ENCODE data around the gene ATAD3C. TPM values are rescaled to one million over a fixed set of nuclear protein-coding genes. Genes with fewer than 3 reads are reported as not detected.

The ATAD3C gene
- total and polyA plus RNA-seq, 2 of the 8 experiments (the other 6 are each of a cell fraction or from before 2014, with no cell fraction given), result 2.0 to 2.7 TPM

DNA sequence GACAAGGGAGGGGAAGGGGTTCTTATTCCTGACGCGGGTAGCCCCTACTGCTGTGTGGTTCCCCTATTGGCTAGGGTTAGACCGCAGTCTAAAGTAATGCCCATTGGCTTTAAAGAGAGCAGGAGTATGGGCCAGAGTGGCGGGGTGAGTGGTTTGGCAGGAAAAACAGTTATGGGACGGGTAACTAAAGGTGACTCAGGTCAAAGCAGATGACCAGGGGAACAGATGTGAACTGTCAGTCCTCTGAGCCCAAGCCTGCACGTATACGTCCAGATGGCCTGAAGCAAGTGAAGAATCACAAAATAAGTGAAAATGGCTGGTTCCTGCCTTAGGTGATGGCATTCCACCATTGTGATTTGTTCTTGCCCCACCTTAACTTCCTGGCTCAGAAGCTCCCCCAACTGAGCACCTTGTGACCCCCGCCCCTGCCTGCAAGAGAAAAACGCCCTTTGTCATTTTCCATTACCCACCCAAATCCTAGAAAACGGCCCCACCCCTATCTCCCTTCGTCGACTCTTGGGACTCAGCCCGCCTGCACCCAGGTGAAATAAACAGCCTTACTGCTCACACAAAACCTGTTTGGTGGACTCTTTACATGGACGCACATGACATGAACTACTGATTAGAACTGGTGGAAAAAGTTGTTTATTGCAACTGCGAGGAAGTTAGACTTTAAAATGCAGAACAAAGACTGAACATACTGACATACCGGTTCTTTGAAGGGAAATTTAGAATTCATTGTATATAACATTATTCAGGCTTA, 21.3 kb downstream of the ATAD3C start:
- H2AFZ ChIP-seq (ENCODE audit: low read length), result no peak overlapping the region
- peaks cover 10 to 23% of the 10 kb centered on the region in 2 experiments for H3K79me2 ChIP-seq (ENCODE audit: control insufficient read depth in 1 of 2, insufficient read depth in 2 of 2, low read length in 2 of 2)
- H3K79me1 ChIP-seq (ENCODE audit: low read depth, low read length), result 0 out of 2 replicates have a peak, but pooled peaks cover 3% of the 10 kb centered on the region
- 0 out of 2 replicates have a peak overlapping the region, but pooled peaks have one; percentile 66 for H2BK5ac ChIP-seq (ENCODE audit: low read depth, low read length)
- H2BK20ac ChIP-seq (ENCODE audit: low read length), result no peak overlapping the region
- FAIRE-seq (no peak), DNase-seq (ENCODE audit: low read depth in 1 of 2, low spot score in 2 of 2) (peak in 1 of 2 experiments; percentile 51)
- H3K14ac ChIP-seq (ENCODE audit: insufficient read length), result no peak overlapping the region
- no peaks in the 10 kb centered on the region for H3K9me3 ChIP-seq (ENCODE audit: insufficient read depth in 2 of 2, low read depth in 1 of 2, low read length in 1 of 2)
- no peak overlapping the region for H2AK5ac ChIP-seq (ENCODE audit: low read depth, low read length)
- no peak overlapping the region for H4K8ac ChIP-seq (ENCODE audit: extremely low read depth, insufficient read depth, low read length)
- H4K91ac ChIP-seq (replicated peaks; ENCODE audit: insufficient read length, low read length), result no peak overlapping the region
- H3K27ac ChIP-seq (ENCODE audit: low read depth, low read length), result no peak overlapping the region; the same call in 1 of the 2 replicates
- peaks cover 0 to 5% of the 10 kb centered on the region in 2 experiments for H4K20me1 ChIP-seq (replicated peaks in 1 of 2; ENCODE audit: control insufficient read depth in 1 of 2, insufficient read depth in 2 of 2, low read length in 2 of 2)
- peak overlapping the region; percentile 79 to 93 (median 88) for H3K4me3 ChIP-seq (ENCODE audit: extremely low read depth in 1 of 4, insufficient read depth in 2 of 4, low read depth in 3 of 4, low read length in 4 of 4)
- 20% methylated on average over 16 of the region's 16 CpGs; no CpG with 5 or more reads in 1 of the 2 experiments for WGBS, 2 experiments (ENCODE audit: extremely low coverage in 1 of 2, insufficient coverage in 1 of 2, insufficient read length in 1 of 2, insufficient replicate concordance in 2 of 2, low coverage in 1 of 2, low lambda C conversion rate in 2 of 2, missing lambda C conversion rate in 1 of 2)
- CTCF ChIA-PET (ENCODE audit: partially characterized antibody), result interaction anchor here (0.7 to 1.5 kb wide), 3 partner anchors 30 to 181 kb away, joined by 3 to 4 read pairs (median 3); no protein-coding TSS in a partner anchor
- no peaks in the 10 kb centered on the region for H3K36me3 ChIP-seq (ENCODE audit: control insufficient read depth in 2 of 4, insufficient read depth in 4 of 4, low read length in 3 of 4)
- no peak overlapping the region for H2BK15ac ChIP-seq (ENCODE audit: low read length)
- TF ChIP-seq EGR1 (IDR thresholded peaks at IDR 0.05; ENCODE audit: borderline replicate concordance, low read depth, low read length) (no peak), SIN3A (conservative IDR thresholded peaks at IDR 0.05 in 1 of 2, IDR thresholded peaks at IDR 0.05 in 1 of 2; ENCODE audit: low read depth in 1 of 2, low read length in 2 of 2) (0 out of 4 replicates have a peak, but pooled peaks of 1 of the 2 experiments have one; percentile 34), POLR2AphosphoS5 (IDR thresholded peaks at IDR 0.05; ENCODE audit: low read depth, low read length) (no peak), POLR2A (IDR thresholded peaks at IDR 0.05; ENCODE audit: control extremely low read depth in 1 of 2, low read depth in 2 of 2, low read length in 2 of 2) (peak in 1 of 2 experiments; percentile 5; a peak in 1 of 3 replicates)
- H3K18ac ChIP-seq (ENCODE audit: extremely low read depth, low read length), result no peak overlapping the region
- H4K5ac ChIP-seq (ENCODE audit: insufficient read length, low read depth, low read length), result peak overlapping the region; percentile 4
- POLR2A ChIA-PET (ENCODE audit: partially characterized antibody), result interaction anchor here (0.9 kb wide), 1 partner anchor 72 kb away, joined by 4 read pairs; the partner anchor contains the start of gene CCNL2
- H2BK120ac ChIP-seq (replicated peaks; ENCODE audit: low read depth, low read length), result no peak overlapping the region
- no peak overlapping the region for H3K23ac ChIP-seq (ENCODE audit: insufficient read length)
- no peaks in the 10 kb centered on the region for H3K27me3 ChIP-seq (replicated peaks in 1 of 4; ENCODE audit: control insufficient read depth in 3 of 4, extremely low read depth in 1 of 4, insufficient read depth in 3 of 4, low read length in 3 of 4)
- H3K4me2 ChIP-seq (ENCODE audit: insufficient read depth in 1 of 2, low read depth in 2 of 2, low read length in 2 of 2), result peak overlapping the region; percentile 64 to 74
- H3K23me2 ChIP-seq (ENCODE audit: low read depth, low read length), result peaks cover 3% of the 10 kb centered on the region; the same call in 1 of the 2 replicates
- no peak overlapping the region for H2BK12ac ChIP-seq (ENCODE audit: low read depth, low read length)
- no peak overlapping the region for H3K4ac ChIP-seq (replicated peaks; ENCODE audit: insufficient read length, low read depth, low read length)
- peak overlapping the region; percentile 34 to 82 (median 72) for H3K9ac ChIP-seq (replicated peaks in 1 of 4; ENCODE audit: extremely low read depth in 1 of 4, low read depth in 3 of 4, low read length in 3 of 4)
- H3K4me1 ChIP-seq (replicated peaks in 1 of 4; ENCODE audit: control insufficient read depth in 3 of 4, insufficient read depth in 4 of 4, low read length in 3 of 4), result peaks cover 0 to 8% (median under 1%) of the 10 kb centered on the region in 4 experiments; a peak in 2 of 7 replicates
- no peak overlapping the region for H3K56ac ChIP-seq (replicated peaks; ENCODE audit: insufficient read length, low read depth, low read length)

All from H1 (cell line).